OCI-LY7 (cell line): ENCODE data around the gene ACAN. TPM values are rescaled to one million over a fixed set of nuclear protein-coding genes. Genes with fewer than 3 reads are reported as not detected.

Source experiments
- BruUV-seq: library from RNA; stranded (reverse); fragments of 400-500 nt; replicated peaks from 2 replicates; lab custom pipeline; 2021; lab: Mats Ljungman, UMichigan
- CTCF ChIA-PET: fragments of 300-600 bp; sonication (Branson Sonifier 250); formaldehyde crosslinking; loops from one replicate; lab custom pipeline; 2022; ENCODE audit warnings: antibody characterized with exemption; ENCODE audit not compliant: unreplicated experiment; lab: Charles Lee
- POLR2A ChIA-PET: fragments of 300-600 bp; sonication (Branson Sonifier 250); formaldehyde crosslinking; loops from one replicate; lab custom pipeline; 2022; ENCODE audit warnings: antibody characterized with exemption; lab: Charles Lee
- DNase-seq: peaks from one replicate; pipeline ENCODE4 v3.0.0-alpha.2; 2015; ENCODE audit warnings: low spot score
- H2AFZ ChIP-seq: fragments of 200-600 bp; sonication (generic), shearing (Covaris generic); 2 replicates; pipeline ENCODE4 v1.6.1; 2014; ENCODE audit warnings: mild to moderate bottlenecking, antibody characterized with exemption, low read length, moderate library complexity
- H3K27ac ChIP-seq: fragments of 200-600 bp; sonication (generic); 2 replicates; pipeline ENCODE4 v1.5.1; 2014; ENCODE audit warnings: mixed run types, low read depth, mild to moderate bottlenecking, moderate library complexity, low read length, inconsistent platforms; ENCODE audit not compliant: poor library complexity, severe bottlenecking
- H3K36me3 ChIP-seq: fragments of 200-600 bp; sonication (generic); 2 replicates; pipeline ENCODE4 v1.6.1; 2014; ENCODE audit warnings: mild to moderate bottlenecking, antibody characterized with exemption, low read length, moderate library complexity, mixed read lengths; ENCODE audit not compliant: insufficient read depth
- H3K4me1 ChIP-seq: fragments of 200-600 bp; sonication (generic); 2 replicates; pipeline ENCODE4 v1.5.1; 2014; ENCODE audit warnings: mild to moderate bottlenecking, low read length; ENCODE audit not compliant: insufficient read depth, poor library complexity, severe bottlenecking
- H3K4me2 ChIP-seq: fragments of 200-600 bp; sonication (generic); 2 replicates; pipeline ENCODE4 v1.6.1; 2014; ENCODE audit warnings: mild to moderate bottlenecking, low read length
- H3K4me3 ChIP-seq: fragments of 200-600 bp; sonication (generic); 2 replicates; pipeline ENCODE4 v1.5.1; 2014; ENCODE audit warnings: mild to moderate bottlenecking, low read depth, low read length; ENCODE audit not compliant: poor library complexity, severe bottlenecking
- H3K79me2 ChIP-seq: fragments of 200-600 bp; sonication (generic); 2 replicates; pipeline ENCODE4 v1.6.1; 2016; ENCODE audit warnings: low read depth, mild to moderate bottlenecking, low read length, moderate library complexity, mixed read lengths; ENCODE audit not compliant: insufficient read depth
- H3K9me2 ChIP-seq: fragments of 200-600 bp; sonication (generic); 2 replicates; pipeline ENCODE4 v1.6.1; 2016; ENCODE audit warnings: mild to moderate bottlenecking, low read length, mixed read lengths; ENCODE audit not compliant: insufficient read depth
- H3K9me3 ChIP-seq: fragments of 200-600 bp; sonication (generic); 2 replicates; pipeline ENCODE4 v1.6.1; 2014; ENCODE audit warnings: mild to moderate bottlenecking, mixed run types, low read length, mixed read lengths
- H4K20me1 ChIP-seq: fragments of 200-600 bp; sonication (generic); 2 replicates; pipeline ENCODE4 v1.6.1; 2014; ENCODE audit warnings: mild to moderate bottlenecking, antibody characterized with exemption, low read length, moderate library complexity, mixed read lengths; ENCODE audit not compliant: insufficient read depth
- EZH2phosphoT487 ChIP-seq: fragments of 200-600 bp; sonication (generic); IDR thresholded peaks from 2 replicates; pipeline ENCODE4 v1.6.1; 2018; ENCODE audit warnings: low read depth, borderline replicate concordance, mild to moderate bottlenecking, mixed run types, antibody characterized with exemption, low read length, moderate library complexity, mixed read lengths
- intact Hi-C: fragments of 100-400 bp; cut with micrococcal nuclease; formaldehyde crosslinking; loops from one replicate; pipeline ENCODE4 v1.10.0; 2022; ENCODE audit not compliant: unreplicated experiment
- total RNA-seq, 2 experiments: library from RNA; depleted of rRNA in 1 of 2; stranded (reverse); fragments of >200 nt in 1 of 2; shearing (Covaris generic) in 1 of 2; gene quantifications; 2 replicates each; pipeline ENCODE4 v1.2.3, GENCODE V29; 2014 to 2022
- TF ChIP-seq, protein P1 (sequence below): fragments of 200-600 bp; sonication (generic); conservative IDR thresholded peaks from 2 replicates; pipeline ENCODE4 v1.5.1; 2014; ENCODE audit warnings: mild to moderate bottlenecking, antibody characterized with exemption, low read length, moderate library complexity, mixed read lengths

The ACAN gene
- total RNA-seq, 2 experiments from 2014 or later, result not detected

GRCh38 chr15:88899251-88899650, 96.0 kb downstream of the ACAN start:
- Histone ChIP-seq H2AFZ (no peak overlapping the region), H3K4me2 (no peak overlapping the region), H3K9me3 (no peaks in the 10 kb centered on the region), H4K20me1 (no peaks in the 10 kb centered on the region), H3K27ac (no peak overlapping the region), H3K4me1 (peaks cover 3% of the 10 kb centered on the region), H3K4me3 (no peak overlapping the region), H3K9me2 (no peaks in the 10 kb centered on the region), H3K36me3 (no peaks in the 10 kb centered on the region), H3K79me2 (no peaks in the 10 kb centered on the region)
- no peak for DNase-seq
- no TSS peak for BruUV-seq
- ChIA-PET POLR2A (no interaction called here), CTCF (no interaction called here)
- intact Hi-C loops, result no loop called here
- TF ChIP-seq, protein P1, sequence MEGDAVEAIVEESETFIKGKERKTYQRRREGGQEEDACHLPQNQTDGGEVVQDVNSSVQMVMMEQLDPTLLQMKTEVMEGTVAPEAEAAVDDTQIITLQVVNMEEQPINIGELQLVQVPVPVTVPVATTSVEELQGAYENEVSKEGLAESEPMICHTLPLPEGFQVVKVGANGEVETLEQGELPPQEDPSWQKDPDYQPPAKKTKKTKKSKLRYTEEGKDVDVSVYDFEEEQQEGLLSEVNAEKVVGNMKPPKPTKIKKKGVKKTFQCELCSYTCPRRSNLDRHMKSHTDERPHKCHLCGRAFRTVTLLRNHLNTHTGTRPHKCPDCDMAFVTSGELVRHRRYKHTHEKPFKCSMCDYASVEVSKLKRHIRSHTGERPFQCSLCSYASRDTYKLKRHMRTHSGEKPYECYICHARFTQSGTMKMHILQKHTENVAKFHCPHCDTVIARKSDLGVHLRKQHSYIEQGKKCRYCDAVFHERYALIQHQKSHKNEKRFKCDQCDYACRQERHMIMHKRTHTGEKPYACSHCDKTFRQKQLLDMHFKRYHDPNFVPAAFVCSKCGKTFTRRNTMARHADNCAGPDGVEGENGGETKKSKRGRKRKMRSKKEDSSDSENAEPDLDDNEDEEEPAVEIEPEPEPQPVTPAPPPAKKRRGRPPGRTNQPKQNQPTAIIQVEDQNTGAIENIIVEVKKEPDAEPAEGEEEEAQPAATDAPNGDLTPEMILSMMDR, result no peak
- no peak for TF ChIP-seq EZH2phosphoT487

DNA sequence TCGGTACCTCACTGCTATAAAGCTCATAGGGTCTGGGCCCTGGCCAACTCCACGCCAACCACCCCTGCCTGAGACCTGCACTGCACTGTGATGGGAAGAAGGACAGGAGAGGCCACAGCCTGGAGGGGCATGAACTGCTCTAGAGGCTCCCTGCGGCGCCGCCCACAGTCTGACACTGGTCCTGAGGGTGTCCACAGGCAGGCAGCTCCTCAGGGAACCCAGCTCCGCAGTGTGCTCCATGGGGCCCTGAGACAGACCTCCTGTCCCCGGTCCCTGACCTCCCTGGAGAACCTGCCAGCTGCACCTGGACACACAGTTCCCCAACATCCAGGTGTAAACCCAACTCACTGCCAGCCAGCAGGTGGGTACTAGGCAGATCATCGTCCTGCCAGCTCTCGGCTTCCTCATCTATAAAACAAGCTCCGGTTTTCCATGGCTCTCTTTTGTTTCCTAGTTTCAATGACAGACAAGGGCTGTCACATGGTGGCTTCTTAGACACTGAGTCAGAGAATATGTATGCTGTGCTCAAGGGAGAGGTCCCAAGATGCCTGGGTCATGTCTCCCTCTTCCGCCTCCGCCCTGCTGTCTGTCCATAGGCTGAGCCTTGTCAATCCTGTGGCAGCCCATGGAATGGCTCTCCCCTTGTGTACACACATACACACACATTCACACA, 97.2 kb downstream of the ACAN start:
- Histone ChIP-seq H3K9me3 (no peaks in the 10 kb centered on the region), H3K4me1 (peaks cover 7% of the 10 kb centered on the region), H3K79me2 (no peaks in the 10 kb centered on the region), H4K20me1 (no peaks in the 10 kb centered on the region), H3K9me2 (no peaks in the 10 kb centered on the region), H2AFZ (no peak overlapping the region), H3K36me3 (no peaks in the 10 kb centered on the region), H3K4me3 (no peak overlapping the region), H3K4me2 (no peak overlapping the region), H3K27ac (no peak overlapping the region)
- no TSS peak for BruUV-seq
- CTCF ChIA-PET, result no interaction called here
- DNase-seq, result no peak
- TF ChIP-seq, protein P1, result no peak
- TF ChIP-seq EZH2phosphoT487, result no peak
- POLR2A ChIA-PET, result no interaction called here
- intact Hi-C loops, result loop anchor here (10.0 kb wide), 1 partner anchor 276 kb away; the partner anchor contains the start of gene AEN

- BruUV-seq, result no TSS peak
- TF ChIP-seq EZH2phosphoT487, result no peak
- TF ChIP-seq, protein P1, result no peak
- no peak for DNase-seq
- Histone ChIP-seq H3K4me3 (no peak overlapping the region), H3K36me3 (no peaks in the 10 kb centered on the region), H3K79me2 (no peaks in the 10 kb centered on the region), H3K4me2 (no peak overlapping the region), H3K9me2 (no peaks in the 10 kb centered on the region), H4K20me1 (no peaks in the 10 kb centered on the region), H3K9me3 (no peaks in the 10 kb centered on the region), H2AFZ (no peak overlapping the region), H3K27ac (no peak overlapping the region), H3K4me1 (peaks cover 7% of the 10 kb centered on the region)
- intact Hi-C loops, result loop anchor here (10.0 kb wide), 1 partner anchor 276 kb away; the partner anchor contains the start of gene AEN
- ChIA-PET POLR2A (no interaction called here), CTCF (no interaction called here)
Observed at GRCh38 chr15:88900982-88901418, 97.8 kb downstream of the ACAN start.
